GM12874 (cell line): Measurements from ENCODE around the gene COL23A1.

ENCODE experiments used
- CTCF ChIP-seq: IDR thresholded peaks from 2 replicates; pipeline ENCODE4 v1.5.1; 2011; ENCODE audit warnings: low read depth, mild to moderate bottlenecking, control low read depth, low read length, moderate library complexity; ENCODE audit not compliant: insufficient read depth

COL23A1 gene

GRCh38 chr5:178230879-178231538 is 359.2 kb downstream of the COL23A1 start:
- no peak for TF ChIP-seq CTCF

GRCh38 chr5:178229861-178230260 is 360.3 kb downstream of the COL23A1 start:
- no peak for TF ChIP-seq CTCF

- no peak for TF ChIP-seq CTCF
Observed at GRCh38 chr5:178228609-178229008, 361.6 kb downstream of the COL23A1 start.

GRCh38 chr5:178227929-178228328 is 362.3 kb downstream of the COL23A1 start:
- TF ChIP-seq CTCF = no peak

- TF ChIP-seq CTCF = no peak
Observed at GRCh38 chr5:178227138-178227659, 363.0 kb downstream of the COL23A1 start.

- no peak for TF ChIP-seq CTCF
Observed at GRCh38 chr5:178225174-178225573, 365.0 kb downstream of the COL23A1 start.

GRCh38 chr5:178224403-178224802 is 365.8 kb downstream of the COL23A1 start:
- TF ChIP-seq CTCF = no peak
